Neutrophil (primary cell): Measurements from ENCODE around the gene ZNF470.

Source experiments
- H3K27ac ChIP-seq: fragments of 200-600 bp; sonication (generic); 2 replicates; pipeline ENCODE4 v1.5.1; 2016; ENCODE audit warnings: mild to moderate bottlenecking, moderate library complexity
- H3K27me3 ChIP-seq: fragments of 200-600 bp; sonication (generic); 2 replicates; pipeline ENCODE4 v1.6.0; 2016; ENCODE audit warnings: mild to moderate bottlenecking
- H3K36me3 ChIP-seq: fragments of 200-600 bp; sonication (generic); 2 replicates; pipeline ENCODE4 v1.5.1; 2017
- H3K4me1 ChIP-seq, 2 experiments: fragments of 200-600 bp in 1 of 2; sonication (generic) in 1 of 2; 1 replicate in 1 of 2; 2 replicates in 1 of 2; pipeline versions ENCODE4 v1.5.1 to v1.6.1; 2013 to 2016; ENCODE audit warnings: low read depth in 1 of 2, low read length in 1 of 2, mild to moderate bottlenecking in 1 of 2, moderate library complexity in 1 of 2; ENCODE audit not compliant: control insufficient read depth in 1 of 2, insufficient read depth in 1 of 2
- H3K4me3 ChIP-seq, 2 experiments: fragments of 200-600 bp in 1 of 2; sonication (generic) in 1 of 2; 1 replicate in 1 of 2; 2 replicates in 1 of 2; pipeline ENCODE4 v1.5.1; 2013 to 2016; ENCODE audit warnings: low read depth in 1 of 2, low read length in 1 of 2, mild to moderate bottlenecking in 1 of 2, moderate library complexity in 1 of 2
- H3K9me3 ChIP-seq: fragments of 200-600 bp; sonication (generic); 2 replicates; pipeline ENCODE4 v1.5.1; 2016
- CTCF ChIP-seq: fragments of 200-600 bp; sonication (generic); IDR thresholded peaks from 2 replicates; pipeline ENCODE4 v1.5.1; 2016; ENCODE audit warnings: antibody characterized with exemption

ZNF470 gene

GRCh38 chr19:56637976-56638555 is 70.8 kb downstream of the ZNF470 start:
- H3K9me3 ChIP-seq, result peaks cover 9% of the 10 kb centered on the region
- H3K4me1 ChIP-seq, result no peaks in the 10 kb centered on the region
- TF ChIP-seq CTCF, result no peak
- H3K36me3 ChIP-seq, result no peaks in the 10 kb centered on the region
- H3K27ac ChIP-seq, result no peak overlapping the region
- no peak overlapping the region for H3K4me3 ChIP-seq
- H3K27me3 ChIP-seq, result peaks cover 19% of the 10 kb centered on the region
